Fibroblast of lung (primary cell): ENCODE results near the gene SOX30. TPM values are rescaled to one million over a fixed set of nuclear protein-coding genes. Genes with fewer than 3 reads are reported as not detected.
"Not testable (repeated sequence)": the region's sequence is repeated elsewhere in the genome, so short reads cannot be mapped to it uniquely, and the experiment has no call there.

Source experiments
- DNase-seq, 2 donors: peaks; one replicate each; pipeline versions ENCODE4 v3.0.0 to v3.0.0-alpha.2; 2010; ENCODE audit warnings: low read depth in 2 of 2
- H2AFZ ChIP-seq: 2 replicates; pipeline ENCODE4 v1.5.1; 2012; ENCODE audit warnings: low read length, control low read depth, inconsistent platforms
- H3K27ac ChIP-seq: 2 replicates; pipeline ENCODE4 v1.5.1; 2011; ENCODE audit warnings: low read length, control low read depth; ENCODE audit not compliant: insufficient read depth
- H3K27me3 ChIP-seq: 2 replicates; pipeline ENCODE4 v1.5.1; 2011; ENCODE audit warnings: mild to moderate bottlenecking, low read length; ENCODE audit not compliant: control insufficient read depth, insufficient read depth
- H3K36me3 ChIP-seq: 2 replicates; pipeline ENCODE4 v1.5.1; 2011; ENCODE audit warnings: low read length; ENCODE audit not compliant: control insufficient read depth, insufficient read depth
- H3K4me1 ChIP-seq: 2 replicates; pipeline ENCODE4 v1.5.1; 2011; ENCODE audit warnings: low read length; ENCODE audit not compliant: control insufficient read depth, insufficient read depth; ENCODE audit errors: extremely low read depth
- H3K4me2 ChIP-seq: 2 replicates; pipeline ENCODE4 v1.5.1; 2011; ENCODE audit warnings: low read length, control low read depth; ENCODE audit not compliant: insufficient read depth; ENCODE audit errors: extremely low read depth
- H3K4me3 ChIP-seq, 4 experiments: fragments of 200-600 bp in 1 of 4; sonication (generic) in 1 of 4; replicated peaks in 1 of 4; 2 replicates each; pipeline ENCODE4 v1.5.1; 2011 to 2016; ENCODE audit warnings: low read length in 4 of 4, low read depth in 3 of 4, mild to moderate bottlenecking in 3 of 4, control low read depth in 2 of 4, inconsistent platforms in 1 of 4, mixed read lengths in 1 of 4; ENCODE audit not compliant: insufficient read depth in 1 of 4; ENCODE audit errors: control extremely low read depth in 1 of 4
- H3K79me2 ChIP-seq: 2 replicates; pipeline ENCODE4 v1.5.1; 2012; ENCODE audit warnings: mild to moderate bottlenecking, low read length, inconsistent platforms; ENCODE audit not compliant: control insufficient read depth, insufficient read depth
- H3K9ac ChIP-seq: 2 replicates; pipeline ENCODE4 v1.5.1; 2011; ENCODE audit warnings: mild to moderate bottlenecking, low read length, control low read depth; ENCODE audit not compliant: insufficient read depth
- H3K9me3 ChIP-seq: 2 replicates; pipeline ENCODE4 v1.5.1; 2012; ENCODE audit warnings: low read depth, low read length; ENCODE audit not compliant: control insufficient read depth, insufficient read depth
- H4K20me1 ChIP-seq: 2 replicates; pipeline ENCODE4 v1.5.1; 2011; ENCODE audit warnings: low read length; ENCODE audit not compliant: control insufficient read depth, insufficient read depth; ENCODE audit errors: extremely low read depth
- EZH2 ChIP-seq: IDR thresholded peaks from 2 replicates; pipeline ENCODE4 v1.5.1; 2012; ENCODE audit warnings: low read length, control low read depth, mild to moderate bottlenecking; ENCODE audit errors: missing control alignments
- polyA minus RNA-seq: library from RNA; depleted of rRNA, polyadenylated mRNA; stranded (reverse); fragments of >200 nt; gene quantifications from 2 replicates; pipeline ENCODE4 v1.2.3, GENCODE V29; 2011; ENCODE audit warnings: low replicate concordance
- polyA plus RNA-seq, 2 donors: library from polyadenylated mRNA; depleted of rRNA in 1 of 2; stranded (reverse) in 1 of 2; unstranded in 1 of 2; fragments of >200 nt; gene quantifications; 2 replicates each; pipeline ENCODE4 v1.2.1, GENCODE V29; 2011 to 2012; ENCODE audit warnings: missing spikeins in 1 of 2
- total RNA-seq: library from RNA; depleted of rRNA; stranded (reverse); fragments of >200 nt; gene quantifications from 2 replicates; pipeline ENCODE4 v1.2.1, GENCODE V29; 2014
- TF ChIP-seq, protein P1 (sequence below), 2 donors: IDR thresholded peaks in 1 of 2; conservative IDR thresholded peaks in 1 of 2; 1 replicate in 1 of 2; 2 replicates in 1 of 2; pipeline ENCODE4 v1.5.1; 2011 to 2012; ENCODE audit warnings: low read length in 2 of 2, control low read depth in 1 of 2, inconsistent platforms in 1 of 2, low read depth in 1 of 2, mild to moderate bottlenecking in 1 of 2

The SOX30 gene
- total RNA-seq (under 0.01 TPM in 1 of 2 replicates, not detected in the other), polyA plus RNA-seq (0.02 and 0.05 TPM in 2 replicates), polyA minus RNA-seq (not detected in 2 replicates)
- 0.05 TPM in 1 of 2 replicates, not detected in the other for polyA plus RNA-seq (2012)

DNA sequence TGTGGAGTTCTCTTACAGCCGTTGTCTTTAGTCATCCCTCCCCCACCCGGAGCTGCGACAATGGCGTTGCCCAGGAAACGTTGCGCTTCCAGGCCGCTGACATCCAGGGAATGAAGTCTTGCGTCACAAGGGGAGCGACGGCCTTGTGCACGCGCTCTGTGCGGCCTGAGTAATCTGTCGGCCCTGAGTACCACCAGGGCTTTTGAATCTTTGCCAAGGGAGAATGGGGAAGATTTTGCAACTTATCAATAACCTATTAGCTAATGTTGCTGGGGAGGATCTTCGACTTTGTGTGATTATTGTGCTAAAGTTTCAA is at the start of gene SOX30:
Gene SOX30, minus strand, starts transcription at position 62 of the 316 bp plus-strand sequence. CDS start 360 bp downstream, outside the sequence.
- no peak within 1 kb of the TSS for H3K4me2 ChIP-seq
- DNase-seq, result no peak
- TF ChIP-seq, protein P1, sequence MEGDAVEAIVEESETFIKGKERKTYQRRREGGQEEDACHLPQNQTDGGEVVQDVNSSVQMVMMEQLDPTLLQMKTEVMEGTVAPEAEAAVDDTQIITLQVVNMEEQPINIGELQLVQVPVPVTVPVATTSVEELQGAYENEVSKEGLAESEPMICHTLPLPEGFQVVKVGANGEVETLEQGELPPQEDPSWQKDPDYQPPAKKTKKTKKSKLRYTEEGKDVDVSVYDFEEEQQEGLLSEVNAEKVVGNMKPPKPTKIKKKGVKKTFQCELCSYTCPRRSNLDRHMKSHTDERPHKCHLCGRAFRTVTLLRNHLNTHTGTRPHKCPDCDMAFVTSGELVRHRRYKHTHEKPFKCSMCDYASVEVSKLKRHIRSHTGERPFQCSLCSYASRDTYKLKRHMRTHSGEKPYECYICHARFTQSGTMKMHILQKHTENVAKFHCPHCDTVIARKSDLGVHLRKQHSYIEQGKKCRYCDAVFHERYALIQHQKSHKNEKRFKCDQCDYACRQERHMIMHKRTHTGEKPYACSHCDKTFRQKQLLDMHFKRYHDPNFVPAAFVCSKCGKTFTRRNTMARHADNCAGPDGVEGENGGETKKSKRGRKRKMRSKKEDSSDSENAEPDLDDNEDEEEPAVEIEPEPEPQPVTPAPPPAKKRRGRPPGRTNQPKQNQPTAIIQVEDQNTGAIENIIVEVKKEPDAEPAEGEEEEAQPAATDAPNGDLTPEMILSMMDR (conservative IDR thresholded peaks at IDR 0.05 in 1 of 2, IDR thresholded peaks at IDR 0.05 in 1 of 2; ENCODE audit: low read depth in 1 of 2, low read length in 2 of 2), result no peak
- TF ChIP-seq EZH2, result no peak
- H3K4me1 ChIP-seq, result no peaks in the 10 kb centered on the region
- no peaks in the 10 kb centered on the region for H3K27me3 ChIP-seq
- peak within 1 kb of the TSS in 1 of 4 experiments; percentile 32 for H3K4me3 ChIP-seq
- no peaks in the 10 kb centered on the region for H3K36me3 ChIP-seq
- H3K9ac ChIP-seq, result no peak within 1 kb of the TSS
- no peaks in the 10 kb centered on the region for H3K9me3 ChIP-seq
- H4K20me1 ChIP-seq, result no peaks in the 10 kb centered on the region
- peak within 1 kb of the TSS; percentile 76 for H2AFZ ChIP-seq
- no peak within 1 kb of the TSS for H3K27ac ChIP-seq
- H3K79me2 ChIP-seq, result no peaks in the 10 kb centered on the region

DNA sequence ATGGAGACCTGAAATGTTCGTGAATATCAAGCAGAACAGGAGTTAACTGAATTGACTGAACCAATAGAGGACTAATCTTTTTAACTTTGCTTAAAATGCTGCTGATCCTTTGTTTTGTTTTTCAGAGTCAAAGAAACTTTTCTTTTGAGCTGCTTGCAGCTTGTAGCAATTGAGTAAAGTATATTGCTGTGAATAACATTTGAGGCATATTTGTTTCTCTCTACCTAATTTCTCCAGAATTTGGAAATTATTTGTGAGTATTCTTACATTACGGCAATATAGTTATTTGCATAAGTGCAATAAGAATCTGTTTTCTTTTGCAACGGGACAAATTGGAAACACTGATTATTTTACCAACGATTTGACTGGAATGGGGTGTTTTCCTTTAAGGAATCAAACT is 46.4 kb upstream of the SOX30 start:
- H3K4me1 ChIP-seq, H2AFZ ChIP-seq, H3K79me2 ChIP-seq, H3K36me3 ChIP-seq, H3K4me2 ChIP-seq, H3K9me3 ChIP-seq, H3K27ac ChIP-seq, H4K20me1 ChIP-seq, DNase-seq, H3K4me3 ChIP-seq, H3K9ac ChIP-seq, H3K27me3 ChIP-seq: not testable (repeated sequence)

DNA sequence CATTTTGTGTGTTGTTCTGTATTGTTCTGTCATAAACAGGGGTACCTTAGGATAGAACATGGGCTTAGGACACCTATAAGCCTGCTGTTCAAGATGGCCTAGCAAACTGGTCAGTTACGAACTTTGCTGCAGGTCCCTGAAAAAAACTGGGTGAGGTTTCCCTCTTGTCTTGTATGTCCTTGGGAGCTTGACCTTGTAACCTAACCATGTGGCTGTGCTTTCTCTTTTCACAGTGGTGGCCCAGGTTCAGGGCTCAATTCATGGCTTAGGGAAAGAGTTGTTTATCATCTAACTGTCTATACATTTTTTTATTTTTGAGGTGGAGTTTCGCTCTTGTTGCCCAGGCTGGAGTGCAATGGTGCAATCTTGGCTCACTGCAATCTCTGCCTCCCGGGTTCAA is 43.9 kb upstream of the SOX30 start:
- H4K20me1 ChIP-seq, H3K27ac ChIP-seq, H3K4me2 ChIP-seq, H3K79me2 ChIP-seq, H3K9me3 ChIP-seq, H3K4me3 ChIP-seq, H3K9ac ChIP-seq, H2AFZ ChIP-seq, H3K27me3 ChIP-seq, DNase-seq, H3K4me1 ChIP-seq, H3K36me3 ChIP-seq: not testable (repeated sequence)

DNA sequence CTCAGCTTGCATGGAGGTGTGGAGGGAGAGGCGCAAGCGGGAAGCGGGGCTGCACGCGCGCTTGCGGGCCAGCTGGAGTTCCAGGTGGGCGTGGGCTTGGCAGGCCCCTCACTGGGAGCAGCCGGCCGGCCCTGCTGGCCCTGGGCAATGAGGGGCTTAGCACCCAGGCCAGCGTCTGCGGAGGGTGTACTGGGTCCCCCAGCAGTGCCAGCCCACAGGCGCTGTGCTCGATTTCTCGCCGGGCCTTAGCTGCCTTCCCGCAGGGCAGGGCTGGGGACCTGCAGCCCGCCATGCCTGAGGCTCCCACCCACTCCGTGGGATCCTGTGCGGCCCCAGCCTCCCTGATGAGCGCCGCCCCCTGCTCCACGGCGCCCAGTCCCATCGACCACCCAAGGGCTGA is 41.6 kb upstream of the SOX30 start:
- not testable (repeated sequence) for H3K79me2 ChIP-seq, H3K4me3 ChIP-seq, H4K20me1 ChIP-seq, H3K27me3 ChIP-seq, H3K4me1 ChIP-seq, H3K9ac ChIP-seq, H2AFZ ChIP-seq, DNase-seq, H3K9me3 ChIP-seq, H3K27ac ChIP-seq, H3K36me3 ChIP-seq, H3K4me2 ChIP-seq
